Measurements from ENCODE around the gene CYLD. TPM values are rescaled to one million over a fixed set of nuclear protein-coding genes. Genes with fewer than 3 reads are reported as not detected.

Gene CYLD
- total and polyA plus RNA-seq, 3 donors from 2014 or later: 37.4 to 89.3 (median 48.4) TPM

DNA sequence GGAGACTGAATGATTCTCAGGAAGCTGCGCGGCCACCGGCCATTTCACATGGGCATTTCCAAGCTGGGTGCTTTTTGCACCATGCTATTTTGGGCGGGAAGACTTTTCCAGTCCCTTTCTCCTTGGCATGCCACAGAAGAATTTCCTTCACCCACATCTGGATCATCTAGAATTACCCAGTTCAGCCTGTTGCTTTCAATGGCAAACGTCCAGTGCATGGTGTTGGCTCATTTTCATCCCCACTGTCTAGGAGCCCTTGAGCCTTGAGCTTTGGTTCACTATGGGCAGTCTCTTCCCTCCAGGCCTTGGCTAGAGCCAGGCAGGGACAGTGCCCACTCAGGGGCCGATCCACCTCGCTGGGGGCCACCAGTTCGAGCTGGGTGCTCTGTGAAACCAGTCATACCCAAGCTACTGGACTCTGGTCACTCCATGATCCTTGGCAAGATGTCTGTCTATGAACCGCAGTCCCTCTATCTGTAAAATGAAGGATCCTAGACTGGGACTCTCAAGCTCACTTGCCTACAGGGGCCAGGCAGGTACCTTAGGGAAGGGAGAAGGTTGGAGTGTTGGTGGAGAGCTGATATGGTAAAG, 71.1 kb downstream of the CYLD start:
- TF ChIP-seq POLR2A (IDR thresholded peaks at IDR 0.05): no peak
- TF ChIP-seq, protein P1, sequence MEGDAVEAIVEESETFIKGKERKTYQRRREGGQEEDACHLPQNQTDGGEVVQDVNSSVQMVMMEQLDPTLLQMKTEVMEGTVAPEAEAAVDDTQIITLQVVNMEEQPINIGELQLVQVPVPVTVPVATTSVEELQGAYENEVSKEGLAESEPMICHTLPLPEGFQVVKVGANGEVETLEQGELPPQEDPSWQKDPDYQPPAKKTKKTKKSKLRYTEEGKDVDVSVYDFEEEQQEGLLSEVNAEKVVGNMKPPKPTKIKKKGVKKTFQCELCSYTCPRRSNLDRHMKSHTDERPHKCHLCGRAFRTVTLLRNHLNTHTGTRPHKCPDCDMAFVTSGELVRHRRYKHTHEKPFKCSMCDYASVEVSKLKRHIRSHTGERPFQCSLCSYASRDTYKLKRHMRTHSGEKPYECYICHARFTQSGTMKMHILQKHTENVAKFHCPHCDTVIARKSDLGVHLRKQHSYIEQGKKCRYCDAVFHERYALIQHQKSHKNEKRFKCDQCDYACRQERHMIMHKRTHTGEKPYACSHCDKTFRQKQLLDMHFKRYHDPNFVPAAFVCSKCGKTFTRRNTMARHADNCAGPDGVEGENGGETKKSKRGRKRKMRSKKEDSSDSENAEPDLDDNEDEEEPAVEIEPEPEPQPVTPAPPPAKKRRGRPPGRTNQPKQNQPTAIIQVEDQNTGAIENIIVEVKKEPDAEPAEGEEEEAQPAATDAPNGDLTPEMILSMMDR (IDR thresholded peaks at IDR 0.05): no peak
- no peak overlapping the region for H3K4me3 ChIP-seq
- no peaks in the 10 kb centered on the region for H3K4me1 ChIP-seq
- H3K36me3 ChIP-seq (ENCODE audit: low read depth, missing control alignments): no peaks in the 10 kb centered on the region
- no peak overlapping the region for H3K27ac ChIP-seq
- no peak for DNase-seq
- no peaks in the 10 kb centered on the region for H3K9me3 ChIP-seq
- intact Hi-C loops (cut with DNase I; ENCODE audit: low total_unique reads): no loop called here
- 82 to 92% methylated on average over 5 to 9 of the region's 9 CpGs for WGBS, 2 donors
- no peaks in the 10 kb centered on the region for H3K27me3 ChIP-seq

- Histone ChIP-seq H3K4me1 (no peaks in the 10 kb centered on the region), H3K36me3 (ENCODE audit: low read depth, missing control alignments) (no peaks in the 10 kb centered on the region), H3K27me3 (no peaks in the 10 kb centered on the region), H3K4me3 (no peak overlapping the region), H3K27ac (no peak overlapping the region), H3K9me3 (no peaks in the 10 kb centered on the region)
- DNase-seq: no peak
- intact Hi-C loops (cut with DNase I; ENCODE audit: low total_unique reads): no loop called here
- TF ChIP-seq, protein P1 (IDR thresholded peaks at IDR 0.05): no peak
- no peak for TF ChIP-seq POLR2A (IDR thresholded peaks at IDR 0.05)
- WGBS, 2 donors: 69 to 72% methylated on average over 4 of the region's 4 CpGs
Observed at GRCh38 chr16:50814052-50814451, 72.2 kb downstream of the CYLD start.

GRCh38 chr16:50814541-50814940, 72.7 kb downstream of the CYLD start:
- 81 to 87% methylated on average over 7 of the region's 7 CpGs for WGBS, 2 donors
- H3K9me3 ChIP-seq: no peaks in the 10 kb centered on the region
- H3K4me3 ChIP-seq: no peak overlapping the region
- no peak for TF ChIP-seq POLR2A (IDR thresholded peaks at IDR 0.05)
- TF ChIP-seq, protein P1 (IDR thresholded peaks at IDR 0.05): no peak
- no peaks in the 10 kb centered on the region for H3K4me1 ChIP-seq
- intact Hi-C loops (cut with DNase I; ENCODE audit: low total_unique reads): no loop called here
- DNase-seq: no peak
- no peaks in the 10 kb centered on the region for H3K36me3 ChIP-seq (ENCODE audit: low read depth, missing control alignments)
- H3K27me3 ChIP-seq: no peaks in the 10 kb centered on the region
- no peak overlapping the region for H3K27ac ChIP-seq

GRCh38 chr16:50815382-50815781, 73.5 kb downstream of the CYLD start:
- Histone ChIP-seq H3K27me3 (no peaks in the 10 kb centered on the region), H3K9me3 (no peaks in the 10 kb centered on the region), H3K27ac (no peak overlapping the region), H3K4me1 (no peaks in the 10 kb centered on the region), H3K36me3 (ENCODE audit: low read depth, missing control alignments) (no peaks in the 10 kb centered on the region), H3K4me3 (no peak overlapping the region)
- intact Hi-C loops (cut with DNase I; ENCODE audit: low total_unique reads): no loop called here
- WGBS, 2 donors: 90 to 93% methylated on average over 7 of the region's 7 CpGs
- no peak for DNase-seq
- TF ChIP-seq, protein P1 (IDR thresholded peaks at IDR 0.05): no peak
- no peak for TF ChIP-seq POLR2A (IDR thresholded peaks at IDR 0.05)

GRCh38 chr16:50816901-50817555, 75.1 kb downstream of the CYLD start:
- TF ChIP-seq, protein P1 (IDR thresholded peaks at IDR 0.05): no peak
- no peak for TF ChIP-seq POLR2A (IDR thresholded peaks at IDR 0.05)
- no peak for DNase-seq
- intact Hi-C loops (cut with DNase I; ENCODE audit: low total_unique reads): no loop called here
- H3K27ac ChIP-seq: no peak overlapping the region
- H3K9me3 ChIP-seq: no peaks in the 10 kb centered on the region
- no peak overlapping the region for H3K4me3 ChIP-seq
- no peaks in the 10 kb centered on the region for H3K27me3 ChIP-seq
- H3K36me3 ChIP-seq (ENCODE audit: low read depth, missing control alignments): no peaks in the 10 kb centered on the region
- no peaks in the 10 kb centered on the region for H3K4me1 ChIP-seq
- 87 to 91% methylated on average over 6 to 11 of the region's 11 CpGs for WGBS, 2 donors
